ENCODE data around the gene CEP68. TPM values are rescaled to one million over a fixed set of nuclear protein-coding genes. Genes with fewer than 3 reads are reported as not detected.

Gene CEP68
- polyA plus RNA-seq, 1 donor from 2014 or later = 34.7 TPM

DNA sequence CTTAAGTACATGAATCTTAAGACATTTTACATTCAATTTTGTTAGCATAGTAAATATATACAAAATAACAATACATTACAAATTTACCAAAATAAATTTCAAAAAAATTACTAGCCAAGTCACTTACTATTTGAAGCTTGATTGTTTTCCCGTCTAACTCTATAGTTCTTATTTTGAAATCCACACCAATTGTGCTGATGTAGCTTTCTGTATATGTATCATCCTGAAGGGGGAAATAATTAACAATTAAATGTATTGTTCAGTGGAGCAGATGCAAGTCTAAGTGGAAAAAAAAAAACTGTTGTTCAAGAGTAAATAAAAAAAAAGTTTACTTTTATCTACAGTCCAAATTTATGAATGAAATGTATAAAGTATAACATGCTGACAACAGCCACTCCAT is 41.6 kb downstream of the CEP68 start:
- H4K20me1 ChIP-seq (ENCODE audit: insufficient read depth) = no peaks in the 10 kb centered on the region

DNA sequence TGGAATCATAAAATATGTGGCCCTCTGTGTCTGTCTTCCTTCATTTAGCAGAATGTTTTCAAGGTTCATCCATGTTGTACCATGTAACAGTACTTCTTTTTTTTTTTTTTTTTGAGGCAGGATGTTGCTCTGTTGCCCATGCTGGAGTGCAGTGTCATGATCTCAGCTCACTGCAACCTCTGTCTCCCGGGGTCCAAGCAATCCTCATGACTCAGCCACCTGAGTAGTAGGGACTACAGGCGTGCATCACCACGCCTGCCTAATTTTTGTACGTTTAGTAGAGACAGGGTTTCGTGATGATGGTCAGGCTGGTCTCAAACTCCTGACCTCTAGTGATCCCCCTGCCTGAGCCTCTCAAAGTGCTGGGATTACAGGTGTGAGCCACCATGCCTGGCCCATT is 42.5 kb downstream of the CEP68 start:
- peaks cover 3% of the 10 kb centered on the region for H3K36me3 ChIP-seq (ENCODE audit: insufficient read depth, low read length)
- peaks cover 13% of the 10 kb centered on the region for H3K79me2 ChIP-seq (replicated peaks; ENCODE audit: insufficient read depth, low read length)
- no peaks in the 10 kb centered on the region for H3K9me3 ChIP-seq (ENCODE audit: low read length)
- H3K4me3 ChIP-seq (ENCODE audit: low read length) = no peak overlapping the region
- H3F3A ChIP-seq (ENCODE audit: insufficient read depth, low read length, poor library complexity, severe bottlenecking) = no peaks in the 10 kb centered on the region
- no peaks in the 10 kb centered on the region for H4K20me1 ChIP-seq (ENCODE audit: insufficient read depth)
- TF ChIP-seq TAF1 (IDR thresholded peaks at IDR 0.05; ENCODE audit: low read depth) (no peak), EP300 (conservative IDR thresholded peaks at IDR 0.05; ENCODE audit: poor library complexity, severe bottlenecking) (no peak), MXI1 (conservative IDR thresholded peaks at IDR 0.05; ENCODE audit: poor library complexity, severe bottlenecking) (no peak), RAD21 (conservative IDR thresholded peaks at IDR 0.05) (no peak), EZH2 (IDR thresholded peaks at IDR 0.05; ENCODE audit: borderline replicate concordance, insufficient read depth, low read length, poor library complexity, severe bottlenecking) (no peak), SMC3 (conservative IDR thresholded peaks at IDR 0.05; ENCODE audit: poor library complexity) (no peak), POLR2AphosphoS5 (IDR thresholded peaks at IDR 0.05) (no peak)
- TF ChIP-seq, protein P1, sequence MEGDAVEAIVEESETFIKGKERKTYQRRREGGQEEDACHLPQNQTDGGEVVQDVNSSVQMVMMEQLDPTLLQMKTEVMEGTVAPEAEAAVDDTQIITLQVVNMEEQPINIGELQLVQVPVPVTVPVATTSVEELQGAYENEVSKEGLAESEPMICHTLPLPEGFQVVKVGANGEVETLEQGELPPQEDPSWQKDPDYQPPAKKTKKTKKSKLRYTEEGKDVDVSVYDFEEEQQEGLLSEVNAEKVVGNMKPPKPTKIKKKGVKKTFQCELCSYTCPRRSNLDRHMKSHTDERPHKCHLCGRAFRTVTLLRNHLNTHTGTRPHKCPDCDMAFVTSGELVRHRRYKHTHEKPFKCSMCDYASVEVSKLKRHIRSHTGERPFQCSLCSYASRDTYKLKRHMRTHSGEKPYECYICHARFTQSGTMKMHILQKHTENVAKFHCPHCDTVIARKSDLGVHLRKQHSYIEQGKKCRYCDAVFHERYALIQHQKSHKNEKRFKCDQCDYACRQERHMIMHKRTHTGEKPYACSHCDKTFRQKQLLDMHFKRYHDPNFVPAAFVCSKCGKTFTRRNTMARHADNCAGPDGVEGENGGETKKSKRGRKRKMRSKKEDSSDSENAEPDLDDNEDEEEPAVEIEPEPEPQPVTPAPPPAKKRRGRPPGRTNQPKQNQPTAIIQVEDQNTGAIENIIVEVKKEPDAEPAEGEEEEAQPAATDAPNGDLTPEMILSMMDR (IDR thresholded peaks at IDR 0.05; ENCODE audit: poor library complexity, severe bottlenecking) = no peak
- TF ChIP-seq, protein P2, sequence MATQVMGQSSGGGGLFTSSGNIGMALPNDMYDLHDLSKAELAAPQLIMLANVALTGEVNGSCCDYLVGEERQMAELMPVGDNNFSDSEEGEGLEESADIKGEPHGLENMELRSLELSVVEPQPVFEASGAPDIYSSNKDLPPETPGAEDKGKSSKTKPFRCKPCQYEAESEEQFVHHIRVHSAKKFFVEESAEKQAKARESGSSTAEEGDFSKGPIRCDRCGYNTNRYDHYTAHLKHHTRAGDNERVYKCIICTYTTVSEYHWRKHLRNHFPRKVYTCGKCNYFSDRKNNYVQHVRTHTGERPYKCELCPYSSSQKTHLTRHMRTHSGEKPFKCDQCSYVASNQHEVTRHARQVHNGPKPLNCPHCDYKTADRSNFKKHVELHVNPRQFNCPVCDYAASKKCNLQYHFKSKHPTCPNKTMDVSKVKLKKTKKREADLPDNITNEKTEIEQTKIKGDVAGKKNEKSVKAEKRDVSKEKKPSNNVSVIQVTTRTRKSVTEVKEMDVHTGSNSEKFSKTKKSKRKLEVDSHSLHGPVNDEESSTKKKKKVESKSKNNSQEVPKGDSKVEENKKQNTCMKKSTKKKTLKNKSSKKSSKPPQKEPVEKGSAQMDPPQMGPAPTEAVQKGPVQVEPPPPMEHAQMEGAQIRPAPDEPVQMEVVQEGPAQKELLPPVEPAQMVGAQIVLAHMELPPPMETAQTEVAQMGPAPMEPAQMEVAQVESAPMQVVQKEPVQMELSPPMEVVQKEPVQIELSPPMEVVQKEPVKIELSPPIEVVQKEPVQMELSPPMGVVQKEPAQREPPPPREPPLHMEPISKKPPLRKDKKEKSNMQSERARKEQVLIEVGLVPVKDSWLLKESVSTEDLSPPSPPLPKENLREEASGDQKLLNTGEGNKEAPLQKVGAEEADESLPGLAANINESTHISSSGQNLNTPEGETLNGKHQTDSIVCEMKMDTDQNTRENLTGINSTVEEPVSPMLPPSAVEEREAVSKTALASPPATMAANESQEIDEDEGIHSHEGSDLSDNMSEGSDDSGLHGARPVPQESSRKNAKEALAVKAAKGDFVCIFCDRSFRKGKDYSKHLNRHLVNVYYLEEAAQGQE (IDR thresholded peaks at IDR 0.05; ENCODE audit: borderline replicate concordance) = no peak
- no peak overlapping the region for H2AFZ ChIP-seq (ENCODE audit: low read depth, low read length)
- H3K27ac ChIP-seq (ENCODE audit: low read length) = no peak overlapping the region
- no peaks in the 10 kb centered on the region for H3K9me2 ChIP-seq (ENCODE audit: insufficient read depth, low read length)
- H3K27me3 ChIP-seq (ENCODE audit: insufficient read depth, low read depth, low read length) = no peaks in the 10 kb centered on the region
- H3K4me2 ChIP-seq (ENCODE audit: low read length) = no peak overlapping the region
- H3K9ac ChIP-seq (ENCODE audit: low read length) = no peak overlapping the region

More for the DNA sequence above, 41.6 kb downstream of the CEP68 start:
- Histone ChIP-seq H3K27ac (ENCODE audit: low read length) (no peak overlapping the region), H3K36me3 (ENCODE audit: insufficient read depth, low read length) (peaks cover 3% of the 10 kb centered on the region), H3F3A (ENCODE audit: insufficient read depth, low read length, poor library complexity, severe bottlenecking) (no peaks in the 10 kb centered on the region), H3K27me3 (ENCODE audit: insufficient read depth, low read depth, low read length) (no peaks in the 10 kb centered on the region), H3K4me3 (ENCODE audit: low read length) (no peak overlapping the region), H3K4me2 (ENCODE audit: low read length) (no peak overlapping the region), H3K9me3 (ENCODE audit: low read length) (no peaks in the 10 kb centered on the region), H2AFZ (ENCODE audit: low read depth, low read length) (no peak overlapping the region), H3K9ac (ENCODE audit: low read length) (no peak overlapping the region), H3K79me2 (replicated peaks; ENCODE audit: insufficient read depth, low read length) (peaks cover 13% of the 10 kb centered on the region), H3K9me2 (ENCODE audit: insufficient read depth, low read length) (no peaks in the 10 kb centered on the region)
- TF ChIP-seq SMC3 (conservative IDR thresholded peaks at IDR 0.05; ENCODE audit: poor library complexity) (no peak), EZH2 (IDR thresholded peaks at IDR 0.05; ENCODE audit: borderline replicate concordance, insufficient read depth, low read length, poor library complexity, severe bottlenecking) (no peak), RAD21 (conservative IDR thresholded peaks at IDR 0.05) (no peak), MXI1 (conservative IDR thresholded peaks at IDR 0.05; ENCODE audit: poor library complexity, severe bottlenecking) (no peak), TAF1 (IDR thresholded peaks at IDR 0.05; ENCODE audit: low read depth) (no peak), POLR2AphosphoS5 (IDR thresholded peaks at IDR 0.05) (no peak), EP300 (conservative IDR thresholded peaks at IDR 0.05; ENCODE audit: poor library complexity, severe bottlenecking) (no peak)
- TF ChIP-seq, protein P1 (IDR thresholded peaks at IDR 0.05; ENCODE audit: poor library complexity, severe bottlenecking) = no peak
- TF ChIP-seq, protein P2 (IDR thresholded peaks at IDR 0.05; ENCODE audit: borderline replicate concordance) = no peak

Measured in neural cell (in vitro differentiated cells).